HL-60 (cell line): ENCODE data around the gene CD207.
A peak's percentile ranks its signal among the peaks of the same experiment; 100 is the strongest.

Experiments
- GABPA ChIP-seq: IDR thresholded peaks from 2 replicates; pipeline ENCODE4 v1.6.1; 2012; ENCODE audit warnings: low read depth
- POLR2AphosphoS5 ChIP-seq: IDR thresholded peaks from 2 replicates; pipeline ENCODE4 v1.6.1; 2012; ENCODE audit warnings: low read depth
- REST ChIP-seq: IDR thresholded peaks from 2 replicates; pipeline ENCODE4 v1.6.1; 2012; ENCODE audit warnings: low read depth; ENCODE audit not compliant: insufficient replicate concordance
- TF ChIP-seq, protein P1 (sequence below): IDR thresholded peaks from one replicate; pipeline ENCODE4 v1.5.1; 2011; ENCODE audit warnings: low read length, control low read depth, inconsistent platforms; ENCODE audit not compliant: insufficient read depth

GRCh38 chr2:70789304-70790135 is 46.1 kb downstream of the CD207 start:
- TF ChIP-seq, protein P1, sequence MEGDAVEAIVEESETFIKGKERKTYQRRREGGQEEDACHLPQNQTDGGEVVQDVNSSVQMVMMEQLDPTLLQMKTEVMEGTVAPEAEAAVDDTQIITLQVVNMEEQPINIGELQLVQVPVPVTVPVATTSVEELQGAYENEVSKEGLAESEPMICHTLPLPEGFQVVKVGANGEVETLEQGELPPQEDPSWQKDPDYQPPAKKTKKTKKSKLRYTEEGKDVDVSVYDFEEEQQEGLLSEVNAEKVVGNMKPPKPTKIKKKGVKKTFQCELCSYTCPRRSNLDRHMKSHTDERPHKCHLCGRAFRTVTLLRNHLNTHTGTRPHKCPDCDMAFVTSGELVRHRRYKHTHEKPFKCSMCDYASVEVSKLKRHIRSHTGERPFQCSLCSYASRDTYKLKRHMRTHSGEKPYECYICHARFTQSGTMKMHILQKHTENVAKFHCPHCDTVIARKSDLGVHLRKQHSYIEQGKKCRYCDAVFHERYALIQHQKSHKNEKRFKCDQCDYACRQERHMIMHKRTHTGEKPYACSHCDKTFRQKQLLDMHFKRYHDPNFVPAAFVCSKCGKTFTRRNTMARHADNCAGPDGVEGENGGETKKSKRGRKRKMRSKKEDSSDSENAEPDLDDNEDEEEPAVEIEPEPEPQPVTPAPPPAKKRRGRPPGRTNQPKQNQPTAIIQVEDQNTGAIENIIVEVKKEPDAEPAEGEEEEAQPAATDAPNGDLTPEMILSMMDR = peak; percentile 69
- TF ChIP-seq POLR2AphosphoS5 (no peak), REST (no peak), GABPA (no peak)
